Fibroblast of the aortic adventitia (primary cell): Measurements from ENCODE around the gene LIPC. TPM values are rescaled to one million over a fixed set of nuclear protein-coding genes. Genes with fewer than 3 reads are reported as not detected.

Experiments used
- DNase-seq: peaks from one replicate; pipeline ENCODE4 v3.0.0-alpha.2; 2010; ENCODE audit warnings: low read depth
- H3K4me3 ChIP-seq: 2 replicates; pipeline ENCODE4 v1.5.1; 2011; ENCODE audit warnings: low read depth, mild to moderate bottlenecking, control low read depth, low read length, moderate library complexity
- small RNA-seq: library from RNA; depleted of rRNA; stranded (forward); fragments of <200 nt; gene quantifications from one replicate; pipeline ENCODE3, GENCODE V24; 2012
- total RNA-seq: library from RNA; depleted of rRNA; stranded (reverse); fragments of >200 nt; gene quantifications from 2 replicates; pipeline ENCODE4 v1.2.3, GENCODE V29; 2012; ENCODE audit warnings: low replicate concordance
- TF ChIP-seq, protein P1 (sequence below): IDR thresholded peaks from 2 replicates; pipeline ENCODE4 v1.5.1; 2011; ENCODE audit warnings: mild to moderate bottlenecking, low read length, control low read depth, inconsistent platforms; ENCODE audit not compliant: insufficient read depth

The LIPC gene
- total RNA-seq, 1 donor = 0.90 TPM

DNA sequence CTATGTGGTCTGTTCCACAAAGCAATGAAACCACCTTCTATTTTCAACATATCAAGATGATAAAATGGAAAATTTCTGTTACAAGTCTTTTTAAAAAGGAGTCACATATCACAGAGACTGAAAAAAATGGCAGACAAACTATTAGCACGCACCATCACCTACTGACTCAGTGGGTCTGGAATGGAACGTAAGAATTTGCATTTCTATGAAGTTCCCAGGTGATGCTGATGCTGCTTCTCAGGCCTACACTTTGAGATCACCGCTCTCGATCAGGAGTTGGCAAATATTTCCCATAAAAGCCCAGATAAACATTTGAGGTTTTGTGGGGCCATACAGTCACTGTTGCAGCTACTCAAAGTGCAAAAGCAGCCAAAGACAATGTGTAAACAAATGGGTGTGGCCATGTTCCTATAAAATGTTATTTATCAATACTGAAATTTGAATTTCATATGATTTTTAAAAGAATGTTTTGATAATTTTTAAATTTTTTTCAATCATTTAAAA, 174.8 kb downstream of the LIPC start:
- TF ChIP-seq, protein P1, sequence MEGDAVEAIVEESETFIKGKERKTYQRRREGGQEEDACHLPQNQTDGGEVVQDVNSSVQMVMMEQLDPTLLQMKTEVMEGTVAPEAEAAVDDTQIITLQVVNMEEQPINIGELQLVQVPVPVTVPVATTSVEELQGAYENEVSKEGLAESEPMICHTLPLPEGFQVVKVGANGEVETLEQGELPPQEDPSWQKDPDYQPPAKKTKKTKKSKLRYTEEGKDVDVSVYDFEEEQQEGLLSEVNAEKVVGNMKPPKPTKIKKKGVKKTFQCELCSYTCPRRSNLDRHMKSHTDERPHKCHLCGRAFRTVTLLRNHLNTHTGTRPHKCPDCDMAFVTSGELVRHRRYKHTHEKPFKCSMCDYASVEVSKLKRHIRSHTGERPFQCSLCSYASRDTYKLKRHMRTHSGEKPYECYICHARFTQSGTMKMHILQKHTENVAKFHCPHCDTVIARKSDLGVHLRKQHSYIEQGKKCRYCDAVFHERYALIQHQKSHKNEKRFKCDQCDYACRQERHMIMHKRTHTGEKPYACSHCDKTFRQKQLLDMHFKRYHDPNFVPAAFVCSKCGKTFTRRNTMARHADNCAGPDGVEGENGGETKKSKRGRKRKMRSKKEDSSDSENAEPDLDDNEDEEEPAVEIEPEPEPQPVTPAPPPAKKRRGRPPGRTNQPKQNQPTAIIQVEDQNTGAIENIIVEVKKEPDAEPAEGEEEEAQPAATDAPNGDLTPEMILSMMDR = no peak
- DNase-seq = no peak
- H3K4me3 ChIP-seq = no peak overlapping the region

- H3K4me3 ChIP-seq = no peak overlapping the region
- peak; percentile 62 for DNase-seq
- TF ChIP-seq, protein P1 = no peak
Observed at GRCh38 chr15:58608129-58608590, 176.4 kb downstream of the LIPC start.

DNA sequence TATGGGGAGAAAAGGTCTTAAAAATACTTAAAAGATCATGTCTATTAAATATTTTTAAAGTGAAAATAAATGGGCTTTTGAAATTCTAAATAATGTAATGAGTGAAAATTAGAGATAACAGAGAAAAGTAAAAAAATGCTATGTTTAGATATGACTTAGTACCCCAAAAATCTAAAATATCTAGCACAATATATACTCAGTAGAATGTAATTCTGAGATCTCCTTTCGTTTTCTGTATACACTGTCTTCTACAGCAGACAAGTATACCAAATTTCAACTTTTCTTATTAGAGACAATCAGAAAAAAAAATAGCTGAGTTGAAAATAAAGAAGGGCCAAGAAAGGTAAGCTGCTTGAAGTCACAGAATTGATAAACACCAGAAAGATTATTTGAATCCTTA, 176.9 kb downstream of the LIPC start:
- no peak for DNase-seq
- no peak overlapping the region for H3K4me3 ChIP-seq
- TF ChIP-seq, protein P1 = no peak

GRCh38 chr15:58611731-58612676, 180.2 kb downstream of the LIPC start:
- H3K4me3 ChIP-seq = no peak overlapping the region
- DNase-seq = no peak
- TF ChIP-seq, protein P1 = no peak

GRCh38 chr15:58616171-58616570, 184.4 kb downstream of the LIPC start:
- TF ChIP-seq, protein P1 = no peak
- H3K4me3 ChIP-seq = no peak overlapping the region
- no peak for DNase-seq

Small RNA genes within 50 kb of the gene (small RNA-seq; reads per million reads assigned to genes)
- not detected for gene AC084781.2
